Inflammatory macrophage treated with lipopolysaccharide for 1 hour (primary cell): ENCODE data around the gene RXFP1.

Experiments
- DNase-seq, 2 donors: peaks; one replicate each; pipeline ENCODE4 v3.0.0-alpha.2; 2020 to 2022

RXFP1 gene

DNA sequence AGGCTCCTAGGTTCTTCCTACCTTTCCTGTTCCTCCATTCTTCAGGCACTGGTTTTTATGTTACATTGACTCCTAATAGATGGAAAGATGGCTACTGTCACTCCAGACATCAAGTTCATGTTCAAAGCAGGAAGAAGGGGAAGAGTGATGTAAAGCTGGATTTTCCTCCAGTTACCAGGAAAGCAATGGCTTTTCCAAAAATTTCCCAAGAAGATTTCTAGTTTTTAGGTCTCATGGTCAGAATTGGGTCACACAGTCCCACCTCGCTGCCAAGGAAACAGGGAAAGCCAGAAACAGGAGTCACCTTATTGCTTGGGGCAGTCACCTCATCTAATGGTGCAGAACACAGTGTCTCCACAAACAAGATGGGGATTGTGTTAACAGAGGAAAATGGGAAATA is 21.5 kb downstream of the RXFP1 start:
- DNase-seq = peak; percentile 69 to 74

DNA sequence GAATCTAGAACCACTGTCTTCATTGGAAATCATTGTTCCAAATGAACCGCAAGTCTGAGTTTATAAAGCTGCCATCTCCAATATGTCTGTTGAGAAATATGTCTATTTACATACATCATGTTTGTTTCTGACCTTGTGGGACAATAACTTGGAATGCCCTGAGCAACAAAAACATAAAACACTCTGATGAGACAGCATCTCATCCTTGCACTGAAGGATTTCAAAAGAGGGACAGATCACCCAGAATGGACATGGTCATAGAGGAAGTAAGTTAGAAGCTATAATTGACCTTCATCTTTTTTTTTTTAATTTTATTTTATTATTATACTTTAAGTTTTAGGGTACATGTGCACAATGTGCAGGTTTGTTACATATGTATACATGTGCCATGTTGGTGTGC is 22.5 kb downstream of the RXFP1 start:
- peak; percentile 35 to 43 for DNase-seq

DNA sequence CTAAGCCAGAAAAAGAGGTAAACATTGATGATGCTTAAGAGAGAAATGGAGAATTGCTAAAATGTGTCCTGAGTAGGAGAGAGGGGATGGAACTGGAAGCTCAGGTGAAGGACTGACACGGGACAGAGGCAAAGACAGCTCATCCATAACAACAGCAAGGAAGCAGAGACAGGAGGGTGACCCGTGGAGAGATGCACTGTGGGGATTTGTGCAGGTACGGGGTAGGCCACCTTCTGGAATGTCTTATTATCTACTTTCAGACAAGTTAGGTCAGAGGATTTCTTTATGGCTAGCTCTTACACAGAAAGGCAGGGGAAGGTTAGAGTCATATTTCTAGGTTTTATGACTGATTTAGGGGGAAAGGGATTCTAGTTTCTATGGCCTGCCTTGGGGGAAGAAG is 31.7 kb downstream of the RXFP1 start:
- DNase-seq = no peak

DNA sequence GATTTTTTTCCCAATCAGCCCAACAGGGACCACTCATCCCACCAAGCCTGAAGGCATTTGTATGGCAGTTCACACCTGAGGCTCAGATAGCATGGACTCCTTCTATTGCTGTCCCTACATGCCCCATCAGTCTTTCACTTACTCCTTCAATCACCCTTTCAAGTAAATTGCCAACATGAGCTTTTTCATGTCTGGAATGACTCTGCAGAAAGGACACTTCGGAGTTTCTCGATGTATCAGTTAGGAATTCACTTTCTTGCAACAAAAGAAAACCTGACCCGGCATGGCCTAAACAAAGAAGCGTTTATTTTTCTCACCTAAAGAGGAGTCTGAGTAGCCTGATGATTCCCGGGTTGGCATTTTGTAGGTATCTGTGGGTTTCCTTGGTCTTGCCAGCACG is 38.6 kb downstream of the RXFP1 start:
- DNase-seq = no peak

DNA sequence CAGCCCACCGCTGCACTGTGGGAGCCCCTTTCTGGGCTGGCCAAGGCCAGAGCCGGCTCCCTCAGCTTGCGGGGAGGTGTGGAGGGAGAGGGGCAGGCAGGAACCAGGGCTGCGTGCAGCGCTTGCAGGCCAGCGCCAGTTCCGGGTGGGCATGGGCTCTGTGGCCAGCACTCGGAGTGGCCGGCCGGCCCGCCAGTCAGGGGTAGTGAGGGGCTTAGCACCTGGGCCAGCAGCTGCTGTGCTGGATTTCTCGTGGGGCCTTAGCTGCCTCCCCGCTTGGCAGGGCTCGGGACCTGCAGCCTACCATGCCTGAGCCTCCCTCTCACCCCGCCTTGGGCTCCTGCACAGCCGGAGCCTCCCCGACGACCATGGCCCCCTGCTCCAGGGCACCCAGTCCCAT is 45.2 kb downstream of the RXFP1 start:
- no peak for DNase-seq

DNA sequence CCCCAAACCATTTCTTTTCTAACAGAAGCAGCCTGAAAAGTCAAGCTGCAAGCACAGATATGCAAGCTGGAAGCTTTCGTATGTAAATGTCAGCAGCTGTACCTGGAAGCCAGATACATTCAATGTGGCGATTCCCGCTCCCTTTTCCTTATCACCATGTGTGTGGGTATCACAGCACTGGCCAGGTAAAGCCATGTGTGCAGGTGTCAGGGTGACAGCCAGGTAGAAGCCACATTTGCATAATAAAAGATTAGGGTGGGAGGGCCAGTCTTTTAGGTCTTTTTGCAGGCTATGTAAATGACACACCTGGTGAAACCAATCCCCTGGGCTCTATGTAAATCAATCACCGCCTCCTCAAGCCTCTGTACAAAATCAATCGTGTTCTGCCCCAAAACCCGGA is 50.1 kb downstream of the RXFP1 start:
- DNase-seq = no peak

DNA sequence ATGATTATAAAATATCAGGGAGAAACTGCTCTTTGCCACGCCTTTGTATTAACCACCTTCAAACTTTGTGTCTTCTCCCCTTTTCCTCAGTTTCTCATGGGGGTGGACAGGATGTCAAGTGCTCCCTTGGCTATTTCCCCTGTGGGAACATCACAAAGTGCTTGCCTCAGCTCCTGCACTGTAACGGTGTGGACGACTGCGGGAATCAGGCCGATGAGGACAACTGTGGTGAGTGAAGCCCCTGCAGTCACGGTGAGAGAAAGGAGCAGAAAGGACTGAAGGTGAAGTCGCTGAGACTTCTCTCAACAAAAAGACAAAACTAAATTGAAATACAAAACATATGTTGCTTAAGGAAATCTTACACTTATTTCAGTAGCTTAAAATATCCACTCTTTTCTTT is 50.9 kb downstream of the RXFP1 start:
- no peak for DNase-seq

DNA sequence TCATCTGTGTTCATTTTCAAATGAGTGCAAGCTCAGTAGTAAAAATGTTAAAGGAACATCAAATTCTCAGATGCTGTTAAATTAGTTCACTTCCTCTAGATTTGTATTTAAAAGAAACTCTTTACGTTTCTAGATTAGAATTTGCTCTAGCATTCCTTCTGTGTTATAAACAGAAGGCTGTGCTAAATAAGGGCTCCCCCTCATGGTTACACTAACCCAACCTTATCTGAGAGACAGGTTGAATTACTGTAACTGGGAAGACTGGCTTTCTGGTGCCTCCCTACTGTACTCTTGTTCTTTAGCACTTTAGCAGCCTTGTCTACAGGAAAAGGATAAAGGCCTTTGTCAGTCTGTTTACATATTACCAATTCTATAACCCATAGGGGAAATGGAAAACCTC is 56.8 kb downstream of the RXFP1 start:
- peak in 1 of 2 donors; percentile 28 for DNase-seq

DNA sequence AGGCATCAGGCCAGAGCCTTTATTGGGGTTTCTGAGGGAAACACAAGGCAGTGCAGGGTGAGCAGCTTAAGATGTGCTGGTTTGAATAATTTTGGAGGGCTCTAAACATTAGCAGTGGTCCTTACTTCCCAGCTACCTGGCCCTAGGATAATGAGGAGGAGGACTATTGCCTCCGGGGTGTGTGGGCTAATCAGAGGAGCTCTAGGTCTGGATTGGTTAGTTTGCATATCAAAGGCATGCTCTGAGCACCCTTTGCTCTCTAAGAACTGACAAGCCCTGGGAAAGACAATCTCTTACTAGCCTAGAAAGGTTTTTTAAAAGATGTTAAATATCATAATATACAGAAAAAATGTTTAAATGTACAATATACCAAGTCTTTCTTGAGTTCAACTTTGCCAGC is 58.4 kb downstream of the RXFP1 start:
- DNase-seq = no peak

DNA sequence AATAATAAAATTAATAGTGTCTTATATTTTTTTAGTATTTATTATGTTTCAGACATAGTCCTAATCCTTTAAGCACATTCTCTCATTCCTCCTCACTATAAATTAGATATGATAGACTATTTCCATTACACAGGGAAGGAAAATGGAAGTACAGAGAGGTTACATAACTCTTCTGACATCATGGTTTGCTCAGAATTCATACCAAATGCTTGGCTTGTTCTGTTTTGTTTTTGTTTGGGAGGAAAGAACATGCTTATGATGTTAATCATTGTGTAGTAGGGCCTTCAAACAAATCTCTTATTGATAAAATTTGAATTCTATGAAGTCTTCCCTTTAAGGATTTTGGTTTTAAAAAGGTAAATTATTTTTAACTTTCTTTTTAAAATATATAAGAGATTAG is 59.5 kb downstream of the RXFP1 start:
- peak in 1 of 2 donors; percentile 20 for DNase-seq

DNA sequence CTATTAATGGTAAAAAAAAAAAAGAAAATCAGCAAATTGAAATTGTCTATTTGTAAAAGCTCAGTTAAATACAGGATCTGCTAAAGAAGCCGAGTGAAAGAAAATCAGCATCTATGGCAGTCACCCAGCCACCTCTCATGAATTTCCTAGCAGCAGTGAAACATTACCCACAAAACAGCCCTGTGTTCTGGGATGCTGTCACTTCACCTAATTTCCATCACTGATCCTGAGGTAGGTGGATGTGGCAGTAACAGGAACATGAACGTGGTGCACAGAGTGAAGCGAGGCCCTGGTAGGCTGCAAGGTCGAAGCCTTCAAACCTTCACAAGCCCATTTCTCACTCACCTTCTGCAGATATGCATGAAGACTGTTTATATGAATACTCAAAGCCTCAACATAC is 65.2 kb downstream of the RXFP1 start:
- no peak for DNase-seq

DNA sequence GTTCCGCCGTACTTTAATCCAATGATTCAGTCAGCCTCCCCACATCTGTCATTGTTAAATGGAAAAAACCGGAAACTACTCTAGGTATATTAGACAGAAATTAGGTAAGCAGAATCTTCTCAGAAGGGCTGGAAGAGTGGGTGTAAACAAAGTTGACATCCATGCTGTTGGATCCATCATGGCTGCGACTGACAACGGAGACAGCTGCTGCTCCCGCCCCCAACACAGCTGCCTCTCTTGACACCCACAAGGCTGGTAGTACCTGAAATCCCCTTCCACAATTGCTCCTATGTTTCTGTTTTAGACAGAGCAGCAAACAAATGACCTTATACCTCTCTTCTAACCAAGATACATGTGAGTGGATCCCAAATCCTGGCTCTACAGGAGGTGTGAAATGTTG is 66.6 kb downstream of the RXFP1 start:
- no peak for DNase-seq

DNA sequence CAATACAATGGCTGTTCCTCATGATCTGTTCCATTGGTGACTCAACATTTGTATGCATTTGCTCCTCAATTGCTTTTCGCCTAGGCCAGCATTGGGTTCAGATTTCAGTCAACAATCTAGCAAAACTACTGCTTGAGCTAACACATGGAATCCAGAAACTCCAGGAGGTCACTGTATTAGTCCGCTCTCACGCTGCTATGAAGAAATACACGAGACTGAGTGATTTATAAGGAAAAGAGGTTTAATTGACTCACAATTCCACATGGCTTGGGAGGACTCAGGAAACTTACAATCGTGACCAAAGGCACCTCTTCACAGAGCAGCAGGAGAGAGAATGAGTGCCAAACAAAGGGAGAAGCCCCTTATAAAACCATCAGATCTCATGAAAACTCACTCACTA is 67.1 kb downstream of the RXFP1 start:
- DNase-seq = no peak

DNA sequence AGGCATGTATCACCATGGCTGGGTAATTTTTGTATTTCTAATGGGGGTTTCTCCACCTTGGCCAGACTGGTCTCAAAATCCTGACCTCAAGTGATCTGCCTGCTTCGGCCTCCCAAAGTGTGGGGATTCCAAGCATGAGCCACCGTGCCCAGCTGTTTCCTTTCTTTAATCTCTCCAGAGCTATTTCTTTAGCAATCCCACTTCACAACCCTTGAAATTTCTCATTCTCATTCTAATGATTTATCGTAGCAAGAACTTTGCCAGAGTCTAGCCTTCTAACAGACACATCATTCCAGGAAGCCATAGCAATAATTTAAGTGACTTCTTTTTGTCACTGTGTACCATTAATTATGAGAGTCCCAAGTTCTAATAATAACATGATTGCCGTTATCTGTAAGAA is 68.6 kb downstream of the RXFP1 start:
- DNase-seq = peak in 1 of 2 donors; percentile 24

DNA sequence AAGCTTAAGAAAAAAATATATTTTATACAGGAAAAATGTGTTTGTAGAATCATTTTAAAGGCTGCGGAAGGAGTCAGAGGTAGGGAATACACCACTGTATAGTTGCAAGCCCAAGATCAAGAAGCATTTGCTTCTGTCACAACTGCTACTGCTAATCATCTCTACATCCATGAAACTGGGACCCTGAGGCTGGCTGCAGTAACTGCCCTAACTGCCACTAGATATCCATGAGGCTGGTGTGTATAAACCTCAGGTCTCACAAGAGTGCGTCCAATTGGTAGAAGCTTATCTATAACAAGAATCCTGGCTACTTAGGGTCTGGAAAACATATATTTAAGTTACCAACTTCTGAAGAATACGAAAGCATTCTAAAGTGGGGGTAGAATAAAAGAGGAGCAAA is 69.1 kb downstream of the RXFP1 start:
- DNase-seq = no peak

DNA sequence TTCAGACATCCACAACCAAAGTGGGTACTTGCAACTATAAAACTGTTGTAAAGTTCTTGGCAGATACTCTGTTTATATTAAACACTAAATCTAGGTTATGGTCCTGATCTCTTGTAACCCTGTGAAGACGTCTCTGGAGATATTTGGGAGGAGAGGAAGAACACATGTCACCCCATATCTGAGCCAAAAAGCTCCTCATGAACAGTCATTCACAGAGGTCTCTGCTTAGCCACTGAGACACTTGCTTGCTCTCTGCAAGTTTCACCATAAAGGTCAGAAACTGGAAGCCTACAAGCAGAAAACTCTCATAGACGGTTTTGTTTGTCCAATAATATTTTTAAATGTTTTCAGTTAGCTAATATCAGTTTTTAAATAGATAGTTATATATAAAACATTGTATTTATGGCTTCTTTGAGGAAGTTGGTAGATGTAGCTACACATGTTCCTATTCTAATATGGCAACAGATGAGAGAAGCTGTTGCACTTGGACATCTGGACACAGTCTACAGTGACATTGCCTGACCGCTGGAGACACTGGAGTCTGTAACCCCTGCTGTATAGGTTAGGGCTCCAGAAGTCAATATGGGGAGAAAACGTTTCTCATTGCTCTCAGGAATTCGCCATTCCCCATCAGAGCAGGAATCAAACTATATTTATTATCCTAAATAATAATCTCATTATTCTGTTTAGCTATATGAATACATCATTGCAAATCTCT is 76.4 kb downstream of the RXFP1 start:
- DNase-seq = no peak

DNA sequence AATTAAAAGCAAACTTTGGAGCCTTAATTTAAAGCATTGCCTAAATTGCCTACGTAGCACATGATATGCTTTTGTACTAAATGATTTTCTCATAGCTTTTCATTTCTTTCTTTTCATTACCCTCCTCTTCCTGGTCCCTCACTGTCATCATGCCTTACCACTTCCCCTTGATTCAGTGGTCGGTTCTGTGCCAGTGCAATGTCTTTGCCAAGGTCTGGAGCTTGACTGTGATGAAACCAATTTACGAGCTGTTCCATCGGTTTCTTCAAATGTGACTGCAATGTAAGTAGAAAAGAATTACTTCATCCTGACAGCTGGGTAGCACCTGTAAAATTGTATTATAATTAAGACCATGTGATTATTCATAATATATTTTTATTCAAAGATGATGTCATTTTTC is 77.5 kb downstream of the RXFP1 start:
- DNase-seq = peak; percentile 27 to 37

DNA sequence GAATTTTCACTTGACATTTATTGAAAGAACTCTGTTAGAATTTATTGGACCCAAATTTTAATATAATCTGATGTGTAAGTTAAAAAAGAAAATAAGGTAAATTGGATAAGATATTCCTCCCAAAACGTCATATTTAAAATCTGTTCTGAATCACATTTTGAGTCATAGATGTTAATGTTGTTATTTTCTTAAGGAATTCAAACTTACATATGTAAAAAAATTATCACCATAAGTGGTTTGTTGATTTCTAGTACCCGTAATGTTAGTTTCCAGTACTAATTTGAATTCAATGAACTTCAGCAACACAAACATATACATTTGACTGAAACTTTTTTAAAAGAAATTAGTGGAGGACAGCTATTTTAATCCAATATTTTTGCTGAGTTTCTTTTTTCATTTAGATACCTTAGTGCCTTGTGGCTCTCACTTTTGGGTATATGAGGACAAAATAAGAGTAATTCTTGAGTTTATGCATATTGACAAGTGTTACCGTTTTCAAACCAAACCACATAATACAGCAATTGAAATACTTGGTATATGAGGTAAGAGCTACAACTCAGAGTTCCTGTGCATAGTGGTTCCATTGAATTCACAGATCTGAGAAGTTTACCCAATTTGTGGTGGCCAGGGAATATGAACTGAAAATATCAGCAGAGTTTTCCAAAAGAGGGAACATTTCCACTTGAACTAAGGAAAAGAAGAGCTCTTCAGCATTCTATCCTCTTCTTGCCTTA is 78.2 kb downstream of the RXFP1 start:
- DNase-seq = no peak

DNA sequence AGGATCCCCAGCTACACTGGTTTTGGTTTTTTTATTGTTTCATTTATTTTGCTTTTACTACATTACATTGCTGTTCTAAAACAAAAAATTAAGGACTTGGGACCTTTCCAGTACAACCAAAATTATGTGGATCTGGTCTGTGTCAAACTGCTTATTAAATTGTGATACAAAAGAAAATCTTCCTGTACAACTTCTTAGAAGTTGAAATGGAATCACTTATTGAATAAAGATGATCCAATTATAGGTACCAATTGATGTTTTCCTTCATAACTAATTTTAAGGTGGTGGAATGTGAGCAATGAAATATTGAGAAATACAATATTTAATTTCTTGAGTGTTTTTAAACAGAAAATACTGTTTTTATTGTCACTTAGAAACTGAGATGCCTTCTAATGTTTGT is 82.7 kb downstream of the RXFP1 start:
- DNase-seq = no peak

DNA sequence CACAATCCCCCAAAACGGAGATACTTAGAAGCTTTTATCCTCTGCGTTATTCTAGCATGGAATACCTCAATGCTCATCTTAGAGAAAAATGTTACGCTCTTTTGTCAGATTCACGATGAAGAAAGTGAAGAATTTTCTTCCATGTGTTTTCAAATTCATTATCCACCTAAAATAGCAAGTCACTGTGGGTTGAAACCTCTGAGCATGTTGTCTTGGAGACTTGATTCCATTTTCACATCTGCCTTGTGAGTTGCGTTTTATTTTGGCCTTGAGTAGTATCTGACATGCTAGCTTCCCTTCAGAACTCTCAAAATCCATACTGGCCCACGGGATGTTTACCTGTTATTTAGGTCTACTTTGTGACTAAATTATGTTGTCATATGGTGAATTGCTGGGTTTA is 83.7 kb downstream of the RXFP1 start:
- no peak for DNase-seq

DNA sequence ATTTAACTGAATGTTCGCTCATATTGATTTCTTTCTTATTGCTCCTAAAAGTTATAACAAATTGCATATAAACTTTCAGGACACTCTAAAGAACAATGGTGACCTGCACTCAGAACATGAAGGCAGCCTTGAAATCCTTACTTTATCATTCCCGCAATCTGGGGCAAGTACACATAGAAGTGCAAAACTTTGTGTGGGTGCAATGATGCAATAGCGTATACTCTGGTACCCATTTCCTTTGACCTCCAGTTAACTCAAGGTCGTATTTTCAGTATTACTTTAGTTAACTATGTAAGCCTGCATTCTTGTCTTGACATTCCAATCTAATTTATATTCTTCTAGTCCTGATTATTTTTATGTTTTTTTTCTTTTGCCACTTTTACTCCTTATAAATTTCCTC is 85.3 kb downstream of the RXFP1 start:
- DNase-seq = no peak

DNA sequence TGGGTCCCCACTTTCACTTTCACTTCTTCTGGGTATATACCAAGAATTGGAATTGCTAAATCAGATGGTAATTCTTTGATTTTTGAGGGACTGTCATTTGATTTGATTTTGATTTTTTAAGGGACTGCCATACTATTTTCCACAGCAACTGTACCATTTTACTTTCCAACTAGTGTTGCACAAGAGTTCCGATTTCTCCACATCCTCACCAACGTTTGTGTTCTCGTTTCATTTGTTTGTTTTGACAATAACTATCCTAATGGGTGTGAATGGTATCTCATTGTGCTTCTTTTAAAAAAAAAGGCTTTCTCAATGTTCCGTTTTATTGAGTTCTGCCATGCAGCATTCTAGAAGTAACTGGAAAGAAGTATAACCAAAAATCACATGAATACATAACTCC is 87.4 kb downstream of the RXFP1 start:
- DNase-seq = peak; percentile 23 to 57

DNA sequence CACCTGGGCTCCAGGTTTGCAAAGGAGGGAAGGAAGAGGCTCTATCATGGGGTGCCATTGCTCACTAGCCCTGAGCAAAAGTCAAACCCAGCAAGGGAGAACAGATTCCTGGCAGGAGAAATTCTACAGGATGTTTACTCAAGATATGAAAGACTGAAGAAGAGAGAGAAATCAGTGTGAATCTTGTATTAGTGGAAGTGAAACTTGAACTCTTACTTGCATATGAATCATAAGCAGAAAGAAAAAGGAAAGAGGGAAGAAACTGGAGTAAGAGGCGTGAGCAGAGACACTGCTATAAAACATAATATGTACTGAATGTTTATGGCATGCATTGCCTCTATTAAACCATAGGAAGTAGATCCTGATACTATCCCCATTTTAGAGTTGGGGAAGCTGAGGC is 89.1 kb downstream of the RXFP1 start:
- DNase-seq = peak; percentile 58 to 67

DNA sequence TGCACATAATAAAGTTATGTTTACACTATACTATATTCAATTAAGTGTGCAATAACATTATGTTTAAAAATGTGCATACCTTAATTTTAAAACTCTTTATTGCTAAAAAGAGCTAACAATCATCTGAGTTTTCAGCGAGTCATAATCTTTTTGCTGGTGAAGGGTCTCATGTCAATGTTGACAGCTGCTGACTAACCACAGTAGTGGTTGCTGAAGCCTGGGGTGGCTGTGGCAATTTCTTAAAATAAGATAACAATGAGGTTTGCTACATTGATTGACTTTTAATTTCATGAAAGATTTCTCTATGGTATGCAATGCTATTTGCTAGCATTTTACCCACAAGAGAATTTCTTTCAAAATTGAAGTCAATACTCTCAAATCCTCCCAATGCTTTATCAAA is 91.4 kb downstream of the RXFP1 start:
- no peak for DNase-seq

DNA sequence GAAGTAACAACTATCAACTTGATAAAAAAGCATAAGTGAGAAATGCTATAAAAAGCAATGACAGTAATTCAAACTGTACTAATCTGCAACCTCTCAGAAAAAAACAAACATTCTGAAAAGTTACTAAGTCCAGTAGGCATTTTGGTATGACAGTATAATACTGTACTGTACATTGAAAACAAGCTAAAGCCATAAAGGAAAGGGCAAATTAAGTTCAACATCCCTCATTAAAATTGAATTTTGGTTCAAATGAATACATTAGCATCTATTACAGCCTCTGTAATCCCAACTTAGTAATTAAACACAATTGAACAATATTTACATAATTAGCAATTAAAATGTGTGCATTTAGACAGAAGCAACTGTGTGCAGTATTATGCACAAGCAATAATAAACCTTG is 96.3 kb downstream of the RXFP1 start:
- no peak for DNase-seq
